Measurements from ENCODE around the gene ZBTB32.

The ZBTB32 gene

GRCh38 chr19:35695895-35696422, 8.4 kb upstream of the ZBTB32 start:
- TF ChIP-seq CTCF (IDR thresholded peaks at IDR 0.05; ENCODE audit: insufficient read depth, low read depth, low read length, missing control alignments) = no peak
- no peak overlapping the region for H3K4me3 ChIP-seq (ENCODE audit: low read length)
- no peak for DNase-seq (ENCODE audit: low read depth)

- DNase-seq (ENCODE audit: low read depth) = peak; percentile 19
- H3K4me3 ChIP-seq (ENCODE audit: low read length) = no peak overlapping the region
- TF ChIP-seq CTCF (IDR thresholded peaks at IDR 0.05; ENCODE audit: insufficient read depth, low read depth, low read length, missing control alignments) = no peak
Observed at GRCh38 chr19:35696835-35697234, 7.5 kb upstream of the ZBTB32 start.

- H3K4me3 ChIP-seq (ENCODE audit: low read length) = peak overlapping the region; percentile 70
- DNase-seq (ENCODE audit: low read depth) = peak; percentile 99
- no peak for TF ChIP-seq CTCF (IDR thresholded peaks at IDR 0.05; ENCODE audit: insufficient read depth, low read depth, low read length, missing control alignments)
Observed at GRCh38 chr19:35702223-35703012, 1.9 kb upstream of the ZBTB32 start.

GRCh38 chr19:35703343-35703742, 1.0 kb upstream of the ZBTB32 start:
- H3K4me3 ChIP-seq (ENCODE audit: low read length) = no peak overlapping the region
- TF ChIP-seq CTCF (IDR thresholded peaks at IDR 0.05; ENCODE audit: insufficient read depth, low read depth, low read length, missing control alignments) = no peak
- DNase-seq (ENCODE audit: low read depth) = no peak

- H3K4me3 ChIP-seq (ENCODE audit: low read length) = no peak overlapping the region
- DNase-seq (ENCODE audit: low read depth) = peak; percentile 54
- TF ChIP-seq CTCF (IDR thresholded peaks at IDR 0.05; ENCODE audit: insufficient read depth, low read depth, low read length, missing control alignments) = no peak
Observed at GRCh38 chr19:35708391-35708790, 4.0 kb downstream of the ZBTB32 start.

- no peak for DNase-seq (ENCODE audit: low read depth)
- H3K4me3 ChIP-seq (ENCODE audit: low read length) = no peak overlapping the region
- TF ChIP-seq CTCF (IDR thresholded peaks at IDR 0.05; ENCODE audit: insufficient read depth, low read depth, low read length, missing control alignments) = no peak
Observed at GRCh38 chr19:35710784-35711723, 6.7 kb downstream of the ZBTB32 start.

All from epithelial cell of esophagus (primary cell).